Measurements from ENCODE around the gene OPN4.

OPN4 gene

GRCh38 chr10:86658751-86659150 lies 4.4 kb downstream of the OPN4 start:
- no peak overlapping the region for H3K9ac ChIP-seq (ENCODE audit: low read length)
- H3K4me1 ChIP-seq (ENCODE audit: control insufficient read depth, insufficient read depth, low read length), result no peaks in the 10 kb centered on the region
- H3K36me3 ChIP-seq (ENCODE audit: control insufficient read depth, insufficient read depth, low read length), result no peaks in the 10 kb centered on the region
- no peak overlapping the region for H3K27ac ChIP-seq (ENCODE audit: low read depth, low read length)
- no peaks in the 10 kb centered on the region for H3K27me3 ChIP-seq (ENCODE audit: control insufficient read depth, insufficient read depth, low read length)
- no peak overlapping the region for H3K4me3 ChIP-seq (ENCODE audit: low read length)

GRCh38 chr10:86659161-86659691 lies 4.9 kb downstream of the OPN4 start:
- H3K27me3 ChIP-seq (ENCODE audit: control insufficient read depth, insufficient read depth, low read length), result no peaks in the 10 kb centered on the region
- H3K4me1 ChIP-seq (ENCODE audit: control insufficient read depth, insufficient read depth, low read length), result no peaks in the 10 kb centered on the region
- no peaks in the 10 kb centered on the region for H3K36me3 ChIP-seq (ENCODE audit: control insufficient read depth, insufficient read depth, low read length)
- H3K9ac ChIP-seq (ENCODE audit: low read length), result no peak overlapping the region
- no peak overlapping the region for H3K4me3 ChIP-seq (ENCODE audit: low read length)
- no peak overlapping the region for H3K27ac ChIP-seq (ENCODE audit: low read depth, low read length)

GRCh38 chr10:86659721-86660453 lies 5.5 kb downstream of the OPN4 start:
- H3K27ac ChIP-seq (ENCODE audit: low read depth, low read length), result no peak overlapping the region
- H3K4me3 ChIP-seq (ENCODE audit: low read length), result no peak overlapping the region
- H3K9ac ChIP-seq (ENCODE audit: low read length), result no peak overlapping the region
- H3K36me3 ChIP-seq (ENCODE audit: control insufficient read depth, insufficient read depth, low read length), result no peaks in the 10 kb centered on the region
- H3K4me1 ChIP-seq (ENCODE audit: control insufficient read depth, insufficient read depth, low read length), result peaks cover 6% of the 10 kb centered on the region
- no peaks in the 10 kb centered on the region for H3K27me3 ChIP-seq (ENCODE audit: control insufficient read depth, insufficient read depth, low read length)

- H3K36me3 ChIP-seq (ENCODE audit: control insufficient read depth, insufficient read depth, low read length), result no peaks in the 10 kb centered on the region
- no peak overlapping the region for H3K4me3 ChIP-seq (ENCODE audit: low read length)
- no peaks in the 10 kb centered on the region for H3K27me3 ChIP-seq (ENCODE audit: control insufficient read depth, insufficient read depth, low read length)
- peak overlapping the region; percentile 12 for H3K27ac ChIP-seq (ENCODE audit: low read depth, low read length)
- peaks cover 7% of the 10 kb centered on the region for H3K4me1 ChIP-seq (ENCODE audit: control insufficient read depth, insufficient read depth, low read length)
- no peak overlapping the region for H3K9ac ChIP-seq (ENCODE audit: low read length)
These were observed 7.0 kb downstream of the OPN4 start for GRCh38 chr10:86661161-86662025.

GRCh38 chr10:86662186-86663045 lies 8.1 kb downstream of the OPN4 start:
- H3K36me3 ChIP-seq (ENCODE audit: control insufficient read depth, insufficient read depth, low read length), result no peaks in the 10 kb centered on the region
- no peak overlapping the region for H3K9ac ChIP-seq (ENCODE audit: low read length)

GRCh38 chr10:86663046-86663345 lies 8.6 kb downstream of the OPN4 start:
- H3K27me3 ChIP-seq (ENCODE audit: control insufficient read depth, insufficient read depth, low read length), result no peaks in the 10 kb centered on the region
- H3K36me3 ChIP-seq (ENCODE audit: control insufficient read depth, insufficient read depth, low read length), result no peaks in the 10 kb centered on the region
- H3K27ac ChIP-seq (ENCODE audit: low read depth, low read length), result no peak overlapping the region
- H3K9ac ChIP-seq (ENCODE audit: low read length), result no peak overlapping the region
- peaks cover 16% of the 10 kb centered on the region for H3K4me1 ChIP-seq (ENCODE audit: control insufficient read depth, insufficient read depth, low read length)
- H3K4me3 ChIP-seq (ENCODE audit: low read length), result no peak overlapping the region

More at GRCh38 chr10:86662186-86663045, 8.1 kb downstream of the OPN4 start:
- H3K27me3 ChIP-seq (ENCODE audit: control insufficient read depth, insufficient read depth, low read length), result no peaks in the 10 kb centered on the region
- H3K4me1 ChIP-seq (ENCODE audit: control insufficient read depth, insufficient read depth, low read length), result peaks cover 10% of the 10 kb centered on the region
- no peak overlapping the region for H3K4me3 ChIP-seq (ENCODE audit: low read length)
- no peak overlapping the region for H3K27ac ChIP-seq (ENCODE audit: low read depth, low read length)

- H3K9ac ChIP-seq (ENCODE audit: low read length), result no peak overlapping the region
These were observed 9.4 kb downstream of the OPN4 start for GRCh38 chr10:86663576-86664339.

GRCh38 chr10:86664341-86665217 lies 10.2 kb downstream of the OPN4 start:
- Histone ChIP-seq H3K36me3 (ENCODE audit: control insufficient read depth, insufficient read depth, low read length) (no peaks in the 10 kb centered on the region), H3K4me1 (ENCODE audit: control insufficient read depth, insufficient read depth, low read length) (peaks cover 17% of the 10 kb centered on the region), H3K4me3 (ENCODE audit: low read length) (no peak overlapping the region), H3K9ac (ENCODE audit: low read length) (no peak overlapping the region), H3K27ac (ENCODE audit: low read depth, low read length) (peak overlapping the region; percentile 19), H3K27me3 (ENCODE audit: control insufficient read depth, insufficient read depth, low read length) (no peaks in the 10 kb centered on the region)

More at GRCh38 chr10:86663576-86664339, 9.4 kb downstream of the OPN4 start:
- Histone ChIP-seq H3K27me3 (ENCODE audit: control insufficient read depth, insufficient read depth, low read length) (no peaks in the 10 kb centered on the region), H3K27ac (ENCODE audit: low read depth, low read length) (no peak overlapping the region), H3K4me1 (ENCODE audit: control insufficient read depth, insufficient read depth, low read length) (peaks cover 17% of the 10 kb centered on the region), H3K36me3 (ENCODE audit: control insufficient read depth, insufficient read depth, low read length) (no peaks in the 10 kb centered on the region), H3K4me3 (ENCODE audit: low read length) (no peak overlapping the region)

GRCh38 chr10:86665218-86665607 lies 10.9 kb downstream of the OPN4 start:
- no peak overlapping the region for H3K9ac ChIP-seq (ENCODE audit: low read length)
- H3K4me1 ChIP-seq (ENCODE audit: control insufficient read depth, insufficient read depth, low read length), result peaks cover 17% of the 10 kb centered on the region
- H3K36me3 ChIP-seq (ENCODE audit: control insufficient read depth, insufficient read depth, low read length), result no peaks in the 10 kb centered on the region
- peak overlapping the region; percentile 19 for H3K27ac ChIP-seq (ENCODE audit: low read depth, low read length)
- H3K27me3 ChIP-seq (ENCODE audit: control insufficient read depth, insufficient read depth, low read length), result no peaks in the 10 kb centered on the region
- no peak overlapping the region for H3K4me3 ChIP-seq (ENCODE audit: low read length)

- H3K27ac ChIP-seq (ENCODE audit: low read depth, low read length), result no peak overlapping the region
- H3K4me1 ChIP-seq (ENCODE audit: control insufficient read depth, insufficient read depth, low read length), result peaks cover 17% of the 10 kb centered on the region
- no peak overlapping the region for H3K9ac ChIP-seq (ENCODE audit: low read length)
- no peak overlapping the region for H3K4me3 ChIP-seq (ENCODE audit: low read length)
- no peaks in the 10 kb centered on the region for H3K36me3 ChIP-seq (ENCODE audit: control insufficient read depth, insufficient read depth, low read length)
- no peaks in the 10 kb centered on the region for H3K27me3 ChIP-seq (ENCODE audit: control insufficient read depth, insufficient read depth, low read length)
These were observed 11.5 kb downstream of the OPN4 start for GRCh38 chr10:86665868-86666267.

- H3K27ac ChIP-seq (ENCODE audit: low read depth, low read length), result peak overlapping the region; percentile 94
- no peak overlapping the region for H3K9ac ChIP-seq (ENCODE audit: low read length)
- peaks cover 19% of the 10 kb centered on the region for H3K4me1 ChIP-seq (ENCODE audit: control insufficient read depth, insufficient read depth, low read length)
- no peaks in the 10 kb centered on the region for H3K27me3 ChIP-seq (ENCODE audit: control insufficient read depth, insufficient read depth, low read length)
- no peaks in the 10 kb centered on the region for H3K36me3 ChIP-seq (ENCODE audit: control insufficient read depth, insufficient read depth, low read length)
- H3K4me3 ChIP-seq (ENCODE audit: low read length), result peak overlapping the region; percentile 13
These were observed 12.2 kb downstream of the OPN4 start for GRCh38 chr10:86666538-86666937.

Data from rectal smooth muscle tissue (tissue), 1 donor.